ENCODE results near the gene HLCS. TPM values are rescaled to one million over a fixed set of nuclear protein-coding genes. Genes with fewer than 3 reads are reported as not detected.

HLCS gene
- total RNA-seq, 3 donors from 2014 or later (not counting 1 experiment from before 2014, with no cell fraction given) = 28.4 to 36.0 (median 33.0) TPM

DNA sequence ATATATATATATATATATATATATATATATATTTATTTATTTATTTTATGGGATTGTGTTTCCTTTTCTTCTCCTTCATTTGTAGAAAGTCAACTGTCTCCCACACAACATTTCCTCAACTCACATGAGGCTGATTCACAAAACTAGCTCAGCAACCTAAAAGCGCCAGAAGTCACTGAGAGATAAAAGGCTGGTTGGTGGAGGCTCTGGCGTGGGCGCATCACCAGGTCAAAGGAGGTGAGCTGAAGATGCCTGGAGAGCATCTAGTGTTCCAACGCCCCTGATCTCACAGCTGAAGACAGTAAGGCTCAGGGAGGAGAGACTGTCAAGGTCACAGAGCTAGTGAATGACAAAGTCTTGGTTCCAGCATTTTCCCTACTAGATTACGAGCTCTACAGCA, 78.0 kb downstream of the HLCS start:
- peaks cover 10% of the 10 kb centered on the region for H3K36me3 Mint-ChIP-seq

DNA sequence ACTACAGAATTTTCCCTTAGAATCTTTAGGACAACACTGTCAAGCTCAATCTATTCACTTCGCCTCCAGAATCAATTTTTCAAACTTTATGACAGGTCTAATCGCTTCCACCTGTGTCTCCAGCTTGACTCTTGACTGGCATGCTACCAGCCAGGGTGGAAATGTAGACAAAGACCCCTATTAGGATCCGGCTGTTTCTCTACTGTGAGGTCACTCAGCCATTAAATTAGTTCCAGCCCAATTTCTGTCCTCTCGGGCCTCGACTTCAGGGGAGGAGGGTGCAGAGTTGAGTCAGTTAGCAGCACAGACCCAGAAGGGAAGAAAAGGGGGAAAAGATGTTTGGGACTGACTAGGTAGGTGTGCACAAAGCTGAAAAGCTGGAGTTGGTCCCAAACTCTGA, 78.5 kb downstream of the HLCS start:
- TF ChIP-seq, protein P1, sequence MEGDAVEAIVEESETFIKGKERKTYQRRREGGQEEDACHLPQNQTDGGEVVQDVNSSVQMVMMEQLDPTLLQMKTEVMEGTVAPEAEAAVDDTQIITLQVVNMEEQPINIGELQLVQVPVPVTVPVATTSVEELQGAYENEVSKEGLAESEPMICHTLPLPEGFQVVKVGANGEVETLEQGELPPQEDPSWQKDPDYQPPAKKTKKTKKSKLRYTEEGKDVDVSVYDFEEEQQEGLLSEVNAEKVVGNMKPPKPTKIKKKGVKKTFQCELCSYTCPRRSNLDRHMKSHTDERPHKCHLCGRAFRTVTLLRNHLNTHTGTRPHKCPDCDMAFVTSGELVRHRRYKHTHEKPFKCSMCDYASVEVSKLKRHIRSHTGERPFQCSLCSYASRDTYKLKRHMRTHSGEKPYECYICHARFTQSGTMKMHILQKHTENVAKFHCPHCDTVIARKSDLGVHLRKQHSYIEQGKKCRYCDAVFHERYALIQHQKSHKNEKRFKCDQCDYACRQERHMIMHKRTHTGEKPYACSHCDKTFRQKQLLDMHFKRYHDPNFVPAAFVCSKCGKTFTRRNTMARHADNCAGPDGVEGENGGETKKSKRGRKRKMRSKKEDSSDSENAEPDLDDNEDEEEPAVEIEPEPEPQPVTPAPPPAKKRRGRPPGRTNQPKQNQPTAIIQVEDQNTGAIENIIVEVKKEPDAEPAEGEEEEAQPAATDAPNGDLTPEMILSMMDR (IDR thresholded peaks at IDR 0.05) = no peak
- Mint-ChIP-seq H3K9me3 (no peaks in the 10 kb centered on the region), H3K4me3 (no peak overlapping the region)

More for the DNA sequence above, 78.0 kb downstream of the HLCS start:
- 92% methylated on average over 5 of the region's 5 CpGs for WGBS (ENCODE audit: insufficient coverage)
- ATAC-seq = no peak
- Histone ChIP-seq H3K9me3 (ENCODE audit: control insufficient read depth, insufficient read depth, low read length) (peaks cover 7% of the 10 kb centered on the region), H3K27me3 (ENCODE audit: control insufficient read depth, insufficient read depth, low read length) (no peaks in the 10 kb centered on the region), H3K27ac (ENCODE audit: low read length) (no peak overlapping the region), H3K4me3 (ENCODE audit: low read length) (no peak overlapping the region), H3K36me3 (ENCODE audit: control insufficient read depth, insufficient read depth, low read length) (peaks cover 2% of the 10 kb centered on the region), H3K4me1 (ENCODE audit: control insufficient read depth, insufficient read depth, low read length) (no peaks in the 10 kb centered on the region)
- no peak overlapping the region for H3K4me3 Mint-ChIP-seq
- intact Hi-C loops (cut with micrococcal nuclease) = no loop called here
- DNase-seq = no peak
- no peak overlapping the region for H3K27ac Mint-ChIP-seq
- no peaks in the 10 kb centered on the region for H3K9me3 Mint-ChIP-seq
- H3K27me3 Mint-ChIP-seq (ENCODE audit: low read depth in 2 of 2) = no peaks in the 10 kb centered on the region
- H3K4me1 Mint-ChIP-seq = peaks cover 8 to 21% of the 10 kb centered on the region in 2 donors
- TF ChIP-seq, protein P1 (IDR thresholded peaks at IDR 0.05) = no peak

DNA sequence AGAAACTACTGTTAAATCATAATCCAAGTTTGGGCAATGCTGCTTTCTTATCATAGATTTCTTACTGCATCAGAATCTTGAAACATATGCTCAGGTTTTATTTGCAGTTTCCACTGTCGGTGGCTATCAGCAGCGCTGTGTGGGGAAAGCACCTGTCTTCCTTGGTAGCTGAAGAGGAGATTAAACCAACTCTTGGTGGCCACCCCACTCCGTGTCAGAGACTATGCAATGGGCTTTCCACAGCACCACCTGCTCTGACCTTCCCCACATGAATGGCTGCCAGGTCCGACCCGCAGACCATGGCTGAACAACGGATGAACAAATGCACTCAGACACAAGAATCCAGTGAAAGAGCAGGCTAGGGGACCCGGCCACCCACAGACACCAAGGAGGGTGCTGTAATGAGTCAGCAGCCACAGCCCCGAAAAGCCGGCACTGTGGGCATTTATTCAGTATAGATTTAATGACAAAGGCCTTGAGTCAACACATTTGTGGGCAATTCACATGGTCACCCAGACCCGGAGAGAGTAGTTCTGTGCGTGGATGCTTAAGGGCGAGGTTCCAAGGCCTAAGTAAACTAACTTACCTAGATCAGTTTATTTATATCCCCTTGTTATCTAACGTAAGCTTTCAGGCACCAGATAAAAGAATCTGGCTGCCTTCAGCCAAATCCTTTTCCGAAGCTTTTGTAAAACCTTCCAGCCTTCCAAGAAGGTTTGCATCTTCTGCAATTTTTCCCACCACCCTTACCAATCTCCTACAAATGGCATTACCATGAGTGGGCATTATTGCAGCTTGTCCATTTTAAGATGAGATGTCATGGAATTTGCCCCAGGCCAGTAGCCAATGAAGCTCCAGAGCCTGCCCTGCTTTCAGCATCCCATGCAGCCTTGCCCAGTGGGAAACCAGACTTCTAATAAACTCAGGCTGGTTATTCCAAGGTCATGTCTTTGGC, 82.7 kb downstream of the HLCS start:
- intact Hi-C loops (cut with micrococcal nuclease) = no loop called here
- WGBS (ENCODE audit: insufficient coverage) = 96% methylated on average over 14 of the region's 14 CpGs

More for the DNA sequence above, 78.5 kb downstream of the HLCS start:
- intact Hi-C loops (cut with micrococcal nuclease) = no loop called here
- ATAC-seq = no peak
- peaks cover 8 to 23% of the 10 kb centered on the region in 2 donors for H3K4me1 Mint-ChIP-seq
- H3K27me3 Mint-ChIP-seq (ENCODE audit: low read depth in 2 of 2) = no peaks in the 10 kb centered on the region
- H3K4me3 ChIP-seq (ENCODE audit: low read length) = no peak overlapping the region
- H3K27ac ChIP-seq (ENCODE audit: low read length) = no peak overlapping the region
- H3K36me3 Mint-ChIP-seq = peaks cover 10% of the 10 kb centered on the region
- H3K4me1 ChIP-seq (ENCODE audit: control insufficient read depth, insufficient read depth, low read length) = no peaks in the 10 kb centered on the region
- no peaks in the 10 kb centered on the region for H3K27me3 ChIP-seq (ENCODE audit: control insufficient read depth, insufficient read depth, low read length)
- 98% methylated on average over 5 of the region's 5 CpGs for WGBS (ENCODE audit: insufficient coverage)
- H3K27ac Mint-ChIP-seq = no peak overlapping the region
- DNase-seq = no peak
- H3K36me3 ChIP-seq (ENCODE audit: control insufficient read depth, insufficient read depth, low read length) = peaks cover 2% of the 10 kb centered on the region
- peaks cover 8% of the 10 kb centered on the region for H3K9me3 ChIP-seq (ENCODE audit: control insufficient read depth, insufficient read depth, low read length)

More for the DNA sequence above, 82.7 kb downstream of the HLCS start:
- H3K4me1 ChIP-seq (ENCODE audit: control insufficient read depth, insufficient read depth, low read length) = no peaks in the 10 kb centered on the region
- no peak overlapping the region for H3K27ac Mint-ChIP-seq
- H3K9me3 ChIP-seq (ENCODE audit: control insufficient read depth, insufficient read depth, low read length) = peaks cover 8% of the 10 kb centered on the region
- no peak for ATAC-seq
- H3K4me1 Mint-ChIP-seq = peaks cover 0 to 10% of the 10 kb centered on the region in 2 donors
- H3K27me3 Mint-ChIP-seq (ENCODE audit: low read depth in 2 of 2) = no peaks in the 10 kb centered on the region
- TF ChIP-seq, protein P1 (IDR thresholded peaks at IDR 0.05) = no peak
- H3K36me3 Mint-ChIP-seq = peaks cover 10% of the 10 kb centered on the region
- no peaks in the 10 kb centered on the region for H3K36me3 ChIP-seq (ENCODE audit: control insufficient read depth, insufficient read depth, low read length)
- no peak overlapping the region for H3K4me3 Mint-ChIP-seq
- no peaks in the 10 kb centered on the region for H3K9me3 Mint-ChIP-seq
- DNase-seq = no peak
- no peaks in the 10 kb centered on the region for H3K27me3 ChIP-seq (ENCODE audit: control insufficient read depth, insufficient read depth, low read length)
- no peak overlapping the region for H3K27ac ChIP-seq (ENCODE audit: low read length)
- no peak overlapping the region for H3K4me3 ChIP-seq (ENCODE audit: low read length)
